MCF 10A (cell line): ENCODE measurements around the gene CELF4. TPM values are rescaled to one million over a fixed set of nuclear protein-coding genes. Genes with fewer than 3 reads are reported as not detected.

ENCODE experiments used
- Bru-seq: library from RNA; stranded (reverse); fragments of 400-500 nt; gene quantifications from one replicate; lab custom pipeline; 2021; lab: Mats Ljungman, UMichigan
- BruChase-seq, 2 experiments: library from RNA; stranded (reverse); fragments of 400-500 nt; gene quantifications; one replicate each; lab custom pipeline; 2021; lab: Mats Ljungman, UMichigan
- BruUV-seq: library from RNA; stranded (reverse); fragments of 400-500 nt; replicated peaks from 2 replicates; lab custom pipeline; 2021; lab: Mats Ljungman, UMichigan
- CTCF ChIA-PET: fragments of 300-600 bp; sonication (Branson Sonifier 250); formaldehyde crosslinking; extraction: SDS; loops from one replicate; lab custom pipeline; 2021; ENCODE audit warnings: antibody characterized with exemption, inconsistent platforms; lab: Yijun Ruan, JAX
- POLR2A ChIA-PET: fragments of 300-600, 350-650 bp; sonication (Branson Sonifier 250); formaldehyde crosslinking; extraction: SDS; loops from one replicate; lab custom pipeline; 2020; ENCODE audit warnings: antibody characterized with exemption, inconsistent platforms; lab: Yijun Ruan, JAX
- DNase-seq: peaks from one replicate; pipeline ENCODE4 v3.0.0-alpha.2; 2018; ENCODE audit not compliant: unreplicated experiment
- H3K27ac Mint-ChIP-seq: one replicate; pipeline ENCODE4 v1.8.0; 2022; ENCODE audit warnings: mild to moderate bottlenecking, low read depth, mixed read lengths; ENCODE audit not compliant: unreplicated experiment
- H3K27me3 Mint-ChIP-seq: one replicate; pipeline ENCODE4 v1.8.0; 2022; ENCODE audit warnings: mixed read lengths; ENCODE audit not compliant: insufficient read depth, unreplicated experiment
- H3K36me3 Mint-ChIP-seq: one replicate; pipeline ENCODE4 v1.8.0; 2022; ENCODE audit warnings: mild to moderate bottlenecking, moderate library complexity, mixed read lengths; ENCODE audit not compliant: insufficient read depth, unreplicated experiment
- H3K4me1 Mint-ChIP-seq: one replicate; pipeline ENCODE4 v1.8.0; 2022; ENCODE audit warnings: mixed read lengths; ENCODE audit not compliant: insufficient read depth, unreplicated experiment
- H3K4me3 Mint-ChIP-seq: one replicate; pipeline ENCODE4 v1.8.0; 2022; ENCODE audit warnings: mild to moderate bottlenecking, moderate library complexity, mixed read lengths; ENCODE audit not compliant: unreplicated experiment
- H3K9me3 Mint-ChIP-seq: one replicate; pipeline ENCODE4 v1.8.0; 2022; ENCODE audit warnings: mixed read lengths; ENCODE audit not compliant: unreplicated experiment
- CTCF ChIP-seq: fragments of 200-600 bp; IDR thresholded peaks from one replicate; pipeline ENCODE4 v1.8.0; 2022; ENCODE audit warnings: antibody characterized with exemption, mild to moderate bottlenecking; ENCODE audit not compliant: unreplicated experiment
- intact Hi-C: fragments of 100-400 bp; cut with micrococcal nuclease; formaldehyde crosslinking; loops from 2 replicates; pipeline ENCODE4 v1.14.1; 2022
- long read RNA-seq: library from polyadenylated mRNA; stranded (forward); transcript quantifications from one replicate; pipeline ENCODE4 v2.0.0, GENCODE V29; 2022
- total RNA-seq: library from RNA; stranded (reverse); gene quantifications from 2 replicates; pipeline ENCODE4 v1.2.3, GENCODE V29; 2022

CELF4 gene
- total RNA-seq (not detected in 2 replicates), Bru-seq, nascent RNA (percentile 6 among the genes with signal in this experiment), BruChase-seq, experiment 1, labeled RNA remaining after a 6-hour chase (percentile 6 among the genes with signal in this experiment), BruChase-seq, experiment 2, labeled RNA remaining after a 2-hour chase (percentile 9 among the genes with signal in this experiment)
- long read RNA-seq, partial matches to known transcripts, result 0 of 1 reads
- long read RNA-seq, other reads (novel, unspliced or antisense), result 1 of 1 reads

- no TSS peak for BruUV-seq
- ChIA-PET POLR2A (no interaction called here), CTCF (no interaction called here)
- no peak for TF ChIP-seq CTCF
- DNase-seq, result peak; percentile 11
- peaks cover 72% of the 10 kb centered on the region for H3K27me3 Mint-ChIP-seq
- H3K36me3 Mint-ChIP-seq, result peaks cover 5% of the 10 kb centered on the region
- intact Hi-C loops, result no loop called here
- peaks cover 12% of the 10 kb centered on the region for H3K4me1 Mint-ChIP-seq
- peak within 1 kb of the TSS; percentile 86 for H3K4me3 Mint-ChIP-seq
- H3K9me3 Mint-ChIP-seq, result no peaks in the 10 kb centered on the region
- H3K27ac Mint-ChIP-seq, result peak within 1 kb of the TSS; percentile 98
These were observed at the start of gene CELF4 for GRCh38 chr18:37565101-37565976. TSS of gene CELF4 (minus strand) at chr18:37565798.

- DNase-seq, result no peak
- H3K4me3 Mint-ChIP-seq, result no peak overlapping the region
- TF ChIP-seq CTCF, result no peak
- H3K27me3 Mint-ChIP-seq, result no peaks in the 10 kb centered on the region
- no peaks in the 10 kb centered on the region for H3K36me3 Mint-ChIP-seq
- intact Hi-C loops, result no loop called here
- no TSS peak for BruUV-seq
- H3K9me3 Mint-ChIP-seq, result no peaks in the 10 kb centered on the region
- CTCF ChIA-PET, result no interaction called here
- H3K27ac Mint-ChIP-seq, result no peak overlapping the region
- POLR2A ChIA-PET, result no interaction called here
- H3K4me1 Mint-ChIP-seq, result no peaks in the 10 kb centered on the region
These were observed 47.6 kb upstream of the CELF4 start for GRCh38 chr18:37613253-37613565.

- POLR2A ChIA-PET, result no interaction called here
- TF ChIP-seq CTCF, result no peak
- no peaks in the 10 kb centered on the region for H3K27me3 Mint-ChIP-seq
- H3K9me3 Mint-ChIP-seq, result no peaks in the 10 kb centered on the region
- no peaks in the 10 kb centered on the region for H3K4me1 Mint-ChIP-seq
- no peak for DNase-seq
- H3K27ac Mint-ChIP-seq, result no peak overlapping the region
- no TSS peak for BruUV-seq
- CTCF ChIA-PET, result no interaction called here
- no peaks in the 10 kb centered on the region for H3K36me3 Mint-ChIP-seq
- intact Hi-C loops, result no loop called here
- H3K4me3 Mint-ChIP-seq, result no peak overlapping the region
These were observed 47.1 kb upstream of the CELF4 start for GRCh38 chr18:37612524-37613252.
